Parietal lobe (tissue), 2 donors: ENCODE results near the gene TERC. TPM values are rescaled to one million over a fixed set of nuclear protein-coding genes. Genes with fewer than 3 reads are reported as not detected.

Experiments used
- small RNA-seq: library from RNA; depleted of rRNA; stranded (forward); fragments of <200 nt; gene quantifications from one replicate; pipeline ENCODE3, GENCODE V24; 2014; ENCODE audit warnings: low replicate concordance
- total RNA-seq: library from RNA; depleted of rRNA; stranded (reverse); fragments of >200 nt; gene quantifications from one replicate; pipeline ENCODE4 v1.2.3, GENCODE V29; 2014

Gene TERC
- total RNA-seq = 57.6 TPM

GRCh38 chr3:169764882-169765612, at the start of gene TERC:
TSS of gene TERC (minus strand) at chr3:169765060.

GRCh38 chr3:169812332-169813235, 47.7 kb upstream of the TERC start, which contains the start of the genes LRRC34 and LRRIQ4:
TSS of gene LRRC34 (minus strand) at chr3:169812904. CDS start at chr3:169812548, 356 bp downstream.
TSS of gene LRRIQ4 (plus strand) at chr3:169812870. CDS start at chr3:169821922, 9,052 bp downstream.

GRCh38 chr3:169772897-169773816, 8.3 kb upstream of the TERC start, which contains the start of gene MYNN:
TSS of gene MYNN (plus strand) at chr3:169773396. CDS start at chr3:169774296, 900 bp downstream.

GRCh38 chr3:169769287-169770181, 4.7 kb upstream of the TERC start, which contains the start of gene ACTRT3:
TSS of gene ACTRT3 (minus strand) at chr3:169769561. CDS start at chr3:169769520, 41 bp downstream.

Small RNA genes within 50 kb of the gene (small RNA-seq; reads per million reads assigned to genes)
- not detected for gene RNU6-637P

Other genes with a start within 250 kb of the TERC start
- gene MECOM, start 101.3 kb downstream of the TERC start, total RNA-seq = 5.9 TPM
- 2.8 TPM for gene ACTRT3, start 4.5 kb upstream of the TERC start, total RNA-seq
- gene MYNN, start 8.3 kb upstream of the TERC start, total RNA-seq = 44.1 TPM
- 0.63 TPM for gene LRRIQ4, start 47.8 kb upstream of the TERC start, total RNA-seq
- gene LRRC34, start 47.8 kb upstream of the TERC start, total RNA-seq = 11.6 TPM
- not detected for gene LRRC31, start 104.9 kb upstream of the TERC start, total RNA-seq
- gene SAMD7, start 146.5 kb upstream of the TERC start, total RNA-seq = not detected
- 69.5 TPM for gene SEC62, start 201.7 kb upstream of the TERC start, total RNA-seq